ENCODE results near the gene ADGRA3.
A peak's percentile ranks its signal among the peaks of the same experiment; 100 is the strongest.

The ADGRA3 gene

DNA sequence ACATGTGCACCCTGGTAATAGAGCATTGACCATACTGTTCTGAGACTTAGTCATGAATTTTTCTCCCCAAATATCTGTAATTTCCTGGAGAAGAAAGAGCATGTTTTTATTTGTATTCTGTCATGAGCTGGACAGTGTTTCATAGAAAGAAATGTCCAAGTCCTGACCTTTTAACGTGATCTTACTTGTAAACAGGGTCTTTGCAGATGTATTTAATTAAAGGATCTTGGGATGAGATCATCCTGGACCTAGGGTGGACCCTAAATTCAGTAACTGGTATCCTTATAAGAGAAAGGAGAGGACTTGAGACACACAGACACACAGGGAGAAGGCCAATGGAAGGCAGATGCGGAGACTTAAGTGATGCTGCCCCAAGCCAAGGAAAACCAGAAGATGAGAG, 3.6 kb downstream of the ADGRA3 start:
- H3K4me1 ChIP-seq (ENCODE audit: control insufficient read depth, insufficient read depth, low read length, unreplicated experiment) = peaks cover 4% of the 10 kb centered on the region
- H3K27ac ChIP-seq (ENCODE audit: low read depth, low read length) = no peak overlapping the region
- H3K79me2 ChIP-seq (ENCODE audit: control insufficient read depth, insufficient read depth, low read length, unreplicated experiment) = peaks cover 13% of the 10 kb centered on the region
- no peak overlapping the region for H3K4me3 ChIP-seq (ENCODE audit: low read depth, low read length)
- H3K27me3 ChIP-seq (ENCODE audit: insufficient read depth, low read length) = no peaks in the 10 kb centered on the region
- H3K36me3 ChIP-seq (ENCODE audit: insufficient read depth, low read length) = no peaks in the 10 kb centered on the region
- no peak overlapping the region for H2AFZ ChIP-seq (ENCODE audit: low read length, unreplicated experiment)

DNA sequence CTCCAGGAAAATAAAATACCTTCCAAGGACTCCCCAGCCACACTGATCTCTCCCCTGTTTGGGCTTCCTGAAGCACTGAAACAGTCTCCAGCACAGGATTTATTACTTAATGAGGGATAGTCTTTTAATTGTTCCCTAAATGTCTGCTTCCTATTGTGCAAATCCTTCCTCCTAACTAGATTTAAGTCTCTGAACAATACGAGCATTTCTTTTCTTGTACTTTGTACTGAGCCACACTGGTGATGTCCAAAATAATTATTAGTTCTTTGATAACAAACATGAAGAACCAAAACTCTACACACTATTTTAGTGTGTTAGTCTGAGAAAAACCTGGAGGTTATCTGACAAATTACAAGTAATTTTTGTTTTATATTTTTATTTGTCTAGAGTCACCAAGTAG, 5.1 kb downstream of the ADGRA3 start:
- no peak overlapping the region for H2AFZ ChIP-seq (ENCODE audit: low read length, unreplicated experiment)
- H3K4me3 ChIP-seq (ENCODE audit: low read depth, low read length) = no peak overlapping the region
- peaks cover 4% of the 10 kb centered on the region for H3K4me1 ChIP-seq (ENCODE audit: control insufficient read depth, insufficient read depth, low read length, unreplicated experiment)
- H3K36me3 ChIP-seq (ENCODE audit: insufficient read depth, low read length) = no peaks in the 10 kb centered on the region
- peaks cover 16% of the 10 kb centered on the region for H3K79me2 ChIP-seq (ENCODE audit: control insufficient read depth, insufficient read depth, low read length, unreplicated experiment)
- no peak overlapping the region for H3K27ac ChIP-seq (ENCODE audit: low read depth, low read length)
- H3K27me3 ChIP-seq (ENCODE audit: insufficient read depth, low read length) = no peaks in the 10 kb centered on the region

DNA sequence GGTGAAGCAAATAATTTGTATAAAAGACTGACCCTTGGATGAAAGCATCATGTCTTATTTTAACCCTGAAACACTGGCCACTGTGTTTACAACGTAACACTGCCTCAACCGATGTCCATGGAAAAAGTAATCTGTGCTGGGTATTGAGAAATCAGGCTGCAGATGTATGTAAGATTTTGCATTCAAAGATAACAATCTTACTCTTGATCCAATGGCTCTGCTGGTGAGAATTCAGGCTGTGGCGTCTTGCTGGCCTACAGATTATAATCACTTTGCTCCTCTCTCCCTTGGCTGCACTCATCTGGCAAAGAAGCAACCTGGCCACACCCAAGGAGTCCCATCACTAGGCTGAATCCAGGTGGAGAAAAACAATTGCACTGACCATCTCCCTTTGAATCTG, 7.5 kb downstream of the ADGRA3 start:
- H3K36me3 ChIP-seq (ENCODE audit: insufficient read depth, low read length) = no peaks in the 10 kb centered on the region
- H2AFZ ChIP-seq (ENCODE audit: low read length, unreplicated experiment) = no peak overlapping the region
- no peaks in the 10 kb centered on the region for H3K27me3 ChIP-seq (ENCODE audit: insufficient read depth, low read length)
- H3K4me1 ChIP-seq (ENCODE audit: control insufficient read depth, insufficient read depth, low read length, unreplicated experiment) = peaks cover 6% of the 10 kb centered on the region
- H3K4me3 ChIP-seq (ENCODE audit: low read depth, low read length) = no peak overlapping the region
- H3K27ac ChIP-seq (ENCODE audit: low read depth, low read length) = no peak overlapping the region
- H3K79me2 ChIP-seq (ENCODE audit: control insufficient read depth, insufficient read depth, low read length, unreplicated experiment) = peaks cover 22% of the 10 kb centered on the region

DNA sequence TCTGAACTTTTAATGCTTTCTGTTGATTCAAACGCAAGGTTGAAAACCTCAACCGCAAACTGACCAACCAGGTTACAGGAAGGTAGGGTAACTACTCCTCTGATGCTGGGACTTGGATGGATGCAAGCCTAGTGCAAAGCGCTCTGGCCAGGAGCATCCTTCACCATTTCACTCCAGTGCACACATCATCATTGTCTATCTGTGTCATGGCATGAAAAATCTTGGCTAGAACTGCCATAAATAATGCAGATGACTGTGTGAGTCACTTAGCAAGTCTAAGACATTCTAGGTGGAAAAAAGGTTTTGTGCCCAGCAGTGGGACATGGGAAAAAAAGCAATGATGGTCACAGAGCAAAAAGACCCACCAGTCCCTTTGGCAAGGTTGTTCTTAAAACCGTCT, 10.9 kb downstream of the ADGRA3 start:
- peaks cover 5% of the 10 kb centered on the region for H3K4me1 ChIP-seq (ENCODE audit: control insufficient read depth, insufficient read depth, low read length, unreplicated experiment)
- H3K4me3 ChIP-seq (ENCODE audit: low read depth, low read length) = no peak overlapping the region
- no peak overlapping the region for H3K27ac ChIP-seq (ENCODE audit: low read depth, low read length)
- H3K79me2 ChIP-seq (ENCODE audit: control insufficient read depth, insufficient read depth, low read length, unreplicated experiment) = peaks cover 10% of the 10 kb centered on the region
- no peaks in the 10 kb centered on the region for H3K36me3 ChIP-seq (ENCODE audit: insufficient read depth, low read length)
- no peaks in the 10 kb centered on the region for H3K27me3 ChIP-seq (ENCODE audit: insufficient read depth, low read length)
- no peak overlapping the region for H2AFZ ChIP-seq (ENCODE audit: low read length, unreplicated experiment)

DNA sequence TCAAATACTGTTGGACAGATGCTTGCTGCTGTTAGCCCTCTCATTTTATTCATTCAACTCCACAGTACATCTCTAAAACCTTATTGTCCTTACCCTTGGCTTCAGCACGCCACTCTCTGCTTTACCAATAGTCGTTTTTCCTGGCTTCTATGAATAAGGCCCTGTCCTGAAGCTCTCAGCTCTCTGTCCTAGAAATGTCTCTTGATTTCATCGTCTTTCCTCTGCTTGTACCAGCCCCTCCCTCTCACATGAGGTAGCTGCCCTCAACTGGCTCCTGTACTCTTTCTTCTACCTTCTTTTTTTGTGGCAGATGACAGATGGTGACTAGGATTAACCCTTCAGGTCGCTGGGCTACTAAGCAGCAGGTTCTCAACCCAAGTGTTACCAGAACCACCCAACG, 11.4 kb downstream of the ADGRA3 start:
- Histone ChIP-seq H3K27me3 (ENCODE audit: insufficient read depth, low read length) (no peaks in the 10 kb centered on the region), H3K79me2 (ENCODE audit: control insufficient read depth, insufficient read depth, low read length, unreplicated experiment) (peaks cover 10% of the 10 kb centered on the region), H3K4me3 (ENCODE audit: low read depth, low read length) (no peak overlapping the region), H3K27ac (ENCODE audit: low read depth, low read length) (no peak overlapping the region), H3K4me1 (ENCODE audit: control insufficient read depth, insufficient read depth, low read length, unreplicated experiment) (peaks cover 5% of the 10 kb centered on the region), H2AFZ (ENCODE audit: low read length, unreplicated experiment) (no peak overlapping the region), H3K36me3 (ENCODE audit: insufficient read depth, low read length) (no peaks in the 10 kb centered on the region)

DNA sequence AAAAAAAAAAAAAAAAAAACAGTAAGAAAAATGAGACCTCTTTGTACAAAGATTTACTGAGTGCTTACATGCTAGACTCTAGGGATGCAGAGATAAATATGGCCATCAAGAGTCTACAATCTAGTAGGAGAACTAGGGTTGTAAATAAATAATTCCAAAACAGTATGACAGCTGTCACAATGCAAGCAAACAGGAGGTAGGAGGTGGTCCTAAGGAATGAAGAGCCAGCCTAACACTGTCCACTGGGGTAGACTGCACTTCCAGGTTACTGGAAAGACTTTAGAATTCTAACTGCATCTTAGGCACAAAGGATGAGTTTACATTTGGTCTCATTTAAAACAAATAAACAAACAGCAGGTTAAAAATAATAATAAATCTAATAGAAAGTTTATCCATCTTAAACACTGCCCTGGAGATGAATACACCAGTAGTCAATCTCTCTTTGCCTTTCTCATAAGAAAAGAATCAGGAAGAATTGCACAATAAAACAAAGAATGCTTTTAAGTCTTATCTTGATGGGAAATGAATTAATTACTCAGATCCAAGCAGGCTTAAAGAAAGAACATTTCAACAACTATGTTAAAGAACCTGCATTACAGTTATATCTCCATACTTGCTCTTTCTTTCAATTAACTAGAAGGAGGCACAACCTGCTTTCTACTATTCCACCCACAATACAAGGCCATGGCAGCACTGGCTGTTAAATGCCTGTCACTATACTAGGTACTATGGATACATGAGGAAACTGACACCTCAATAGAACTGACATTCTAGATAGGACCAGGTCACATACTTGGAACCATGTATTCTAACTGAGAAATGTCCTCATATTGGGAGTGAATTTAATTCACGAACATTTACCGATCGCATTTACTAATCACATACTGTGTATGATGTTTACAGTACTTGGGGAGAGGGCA, 12.7 kb downstream of the ADGRA3 start:
- no peak overlapping the region for H3K27ac ChIP-seq (ENCODE audit: low read depth, low read length)
- no peaks in the 10 kb centered on the region for H3K27me3 ChIP-seq (ENCODE audit: insufficient read depth, low read length)
- H3K4me1 ChIP-seq (ENCODE audit: control insufficient read depth, insufficient read depth, low read length, unreplicated experiment) = peaks cover 5% of the 10 kb centered on the region
- H3K4me3 ChIP-seq (ENCODE audit: low read depth, low read length) = no peak overlapping the region
- H3K79me2 ChIP-seq (ENCODE audit: control insufficient read depth, insufficient read depth, low read length, unreplicated experiment) = peaks cover 13% of the 10 kb centered on the region
- no peak overlapping the region for H2AFZ ChIP-seq (ENCODE audit: low read length, unreplicated experiment)
- no peaks in the 10 kb centered on the region for H3K36me3 ChIP-seq (ENCODE audit: insufficient read depth, low read length)

DNA sequence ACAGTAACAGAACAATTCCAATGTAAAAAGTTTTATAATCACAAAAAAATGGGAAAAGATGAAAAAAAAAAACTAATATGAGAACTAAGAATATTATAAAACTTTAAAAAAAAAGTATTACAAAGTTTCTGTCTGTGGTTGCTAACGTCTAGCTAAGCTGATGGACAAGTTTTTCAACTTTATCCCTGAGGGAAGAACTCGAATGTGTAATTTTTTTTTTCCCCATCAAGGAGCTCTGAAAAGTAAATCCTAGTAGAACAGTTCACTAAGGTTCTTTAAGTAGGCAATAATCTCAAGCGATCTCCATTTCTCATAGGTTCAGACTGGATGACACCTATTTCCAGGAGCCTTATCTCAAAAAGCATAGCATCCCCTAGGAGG, 14.2 kb downstream of the ADGRA3 start:
- H3K4me1 ChIP-seq (ENCODE audit: control insufficient read depth, insufficient read depth, low read length, unreplicated experiment) = peaks cover 5% of the 10 kb centered on the region
- no peak overlapping the region for H2AFZ ChIP-seq (ENCODE audit: low read length, unreplicated experiment)
- no peaks in the 10 kb centered on the region for H3K36me3 ChIP-seq (ENCODE audit: insufficient read depth, low read length)
- H3K27me3 ChIP-seq (ENCODE audit: insufficient read depth, low read length) = no peaks in the 10 kb centered on the region
- H3K27ac ChIP-seq (ENCODE audit: low read depth, low read length) = no peak overlapping the region
- no peak overlapping the region for H3K4me3 ChIP-seq (ENCODE audit: low read depth, low read length)
- H3K79me2 ChIP-seq (ENCODE audit: control insufficient read depth, insufficient read depth, low read length, unreplicated experiment) = peaks cover 13% of the 10 kb centered on the region

DNA sequence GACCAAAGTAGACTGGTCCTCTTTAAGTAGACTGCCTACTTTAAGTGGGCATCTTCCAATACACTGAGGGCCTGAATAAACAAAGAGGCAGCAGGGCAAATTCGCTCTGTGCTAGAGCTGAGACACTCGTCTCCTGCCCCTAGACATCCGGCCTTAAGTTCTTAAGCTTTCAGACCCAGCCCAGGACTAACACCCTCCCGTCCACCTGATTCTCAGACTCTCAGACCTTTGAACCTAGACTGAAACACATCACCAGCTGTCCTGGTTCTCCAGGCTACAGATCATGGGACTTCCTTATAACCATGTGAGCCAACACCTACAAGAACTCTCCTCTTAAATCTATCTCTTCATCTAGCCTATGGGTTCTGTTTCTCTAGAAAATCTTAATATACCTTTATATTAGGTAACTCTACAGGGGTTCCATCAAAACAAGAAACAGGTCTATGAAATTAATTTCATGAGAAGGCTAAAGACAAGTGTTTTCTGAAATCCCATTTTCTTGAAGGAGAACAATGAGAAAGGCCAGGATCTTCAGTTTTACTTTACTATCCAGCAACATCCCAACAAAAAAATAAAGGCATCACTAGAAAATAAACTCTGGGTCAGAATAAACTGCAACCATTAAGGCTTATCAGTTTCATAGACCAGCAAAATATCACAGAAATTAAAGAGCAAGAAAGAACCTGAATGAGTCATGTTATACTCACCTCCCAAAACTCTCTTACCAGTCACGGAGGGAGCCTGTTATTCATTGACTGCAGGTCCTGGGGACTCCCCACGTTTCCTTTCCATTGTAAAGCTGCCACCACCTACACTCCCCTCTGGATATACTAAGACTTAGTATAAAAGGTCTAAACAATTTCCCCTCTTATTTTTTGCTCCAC, 14.8 kb downstream of the ADGRA3 start:
- Histone ChIP-seq H3K4me1 (ENCODE audit: control insufficient read depth, insufficient read depth, low read length, unreplicated experiment) (peaks cover 5% of the 10 kb centered on the region), H3K4me3 (ENCODE audit: low read depth, low read length) (no peak overlapping the region), H3K27me3 (ENCODE audit: insufficient read depth, low read length) (no peaks in the 10 kb centered on the region), H2AFZ (ENCODE audit: low read length, unreplicated experiment) (no peak overlapping the region), H3K36me3 (ENCODE audit: insufficient read depth, low read length) (no peaks in the 10 kb centered on the region), H3K27ac (ENCODE audit: low read depth, low read length) (peak overlapping the region; percentile 25; the same call in 1 of the 2 replicates), H3K79me2 (ENCODE audit: control insufficient read depth, insufficient read depth, low read length, unreplicated experiment) (peaks cover 10% of the 10 kb centered on the region)

DNA sequence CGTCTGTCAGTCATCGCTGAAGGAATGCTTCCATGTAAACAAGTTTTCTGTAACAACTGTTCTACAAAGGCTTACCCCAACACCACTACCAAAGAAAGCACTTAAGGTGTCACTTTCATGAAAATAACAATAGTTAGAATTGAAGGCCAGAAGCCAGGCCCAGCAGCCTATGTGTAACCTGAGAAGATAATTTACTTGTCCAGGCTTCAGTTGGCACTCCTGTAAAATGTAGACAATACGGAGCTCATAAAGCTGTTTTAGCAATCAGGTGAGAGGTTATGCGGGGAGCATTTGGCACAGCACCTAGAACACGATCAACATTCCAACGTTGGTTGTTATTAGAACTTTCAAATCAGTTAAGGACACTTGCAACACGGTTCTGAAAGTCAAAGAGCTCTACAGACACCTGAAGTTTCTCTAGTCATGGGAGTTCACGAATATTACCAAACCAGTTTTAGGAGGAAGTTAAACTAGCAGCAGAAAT, 15.7 kb downstream of the ADGRA3 start:
- Histone ChIP-seq H3K27ac (ENCODE audit: low read depth, low read length) (no peak overlapping the region), H3K4me3 (ENCODE audit: low read depth, low read length) (no peak overlapping the region), H3K4me1 (ENCODE audit: control insufficient read depth, insufficient read depth, low read length, unreplicated experiment) (peaks cover 5% of the 10 kb centered on the region), H3K27me3 (ENCODE audit: insufficient read depth, low read length) (no peaks in the 10 kb centered on the region), H3K36me3 (ENCODE audit: insufficient read depth, low read length) (no peaks in the 10 kb centered on the region), H3K79me2 (ENCODE audit: control insufficient read depth, insufficient read depth, low read length, unreplicated experiment) (peaks cover 10% of the 10 kb centered on the region), H2AFZ (ENCODE audit: low read length, unreplicated experiment) (no peak overlapping the region)

DNA sequence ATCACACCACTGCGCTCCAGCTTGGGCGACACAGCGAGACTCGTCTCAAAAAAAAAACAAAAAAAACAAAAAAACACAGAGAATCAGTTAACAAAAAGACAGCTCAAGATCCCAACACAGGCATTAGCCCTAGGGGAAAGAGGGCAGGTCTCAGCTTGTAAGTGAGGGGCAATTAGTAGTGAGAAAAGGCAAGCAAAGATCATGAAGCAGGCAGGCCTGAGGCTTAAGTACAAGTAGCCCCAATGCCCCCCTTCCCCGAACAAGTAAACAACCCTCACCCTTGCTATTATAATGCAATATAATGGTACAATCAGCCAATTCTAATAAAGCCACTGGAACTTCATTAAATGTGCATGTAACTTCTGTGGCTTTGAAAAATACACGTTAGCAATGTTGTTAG, 17.0 kb downstream of the ADGRA3 start:
- Histone ChIP-seq H3K4me3 (ENCODE audit: low read depth, low read length) (no peak overlapping the region), H3K27ac (ENCODE audit: low read depth, low read length) (no peak overlapping the region), H3K79me2 (ENCODE audit: control insufficient read depth, insufficient read depth, low read length, unreplicated experiment) (peaks cover 9% of the 10 kb centered on the region), H3K36me3 (ENCODE audit: insufficient read depth, low read length) (no peaks in the 10 kb centered on the region), H3K4me1 (ENCODE audit: control insufficient read depth, insufficient read depth, low read length, unreplicated experiment) (no peaks in the 10 kb centered on the region), H2AFZ (ENCODE audit: low read length, unreplicated experiment) (no peak overlapping the region), H3K27me3 (ENCODE audit: insufficient read depth, low read length) (no peaks in the 10 kb centered on the region)

Data from ACC112 (cell line).